NCI-H748 treated with DMSO at 0.1 percent for 48 hours (cell line): ENCODE measurements around the gene COA1.
"Not testable (repeated sequence)": the region's sequence is repeated elsewhere in the genome, so short reads cannot be mapped to it uniquely, and the experiment has no call there.

ENCODE experiments used
- DNase-seq: peaks from one replicate; lab custom pipeline; 2025; lab: John Stamatoyannopoulos, UW

The COA1 gene

DNA sequence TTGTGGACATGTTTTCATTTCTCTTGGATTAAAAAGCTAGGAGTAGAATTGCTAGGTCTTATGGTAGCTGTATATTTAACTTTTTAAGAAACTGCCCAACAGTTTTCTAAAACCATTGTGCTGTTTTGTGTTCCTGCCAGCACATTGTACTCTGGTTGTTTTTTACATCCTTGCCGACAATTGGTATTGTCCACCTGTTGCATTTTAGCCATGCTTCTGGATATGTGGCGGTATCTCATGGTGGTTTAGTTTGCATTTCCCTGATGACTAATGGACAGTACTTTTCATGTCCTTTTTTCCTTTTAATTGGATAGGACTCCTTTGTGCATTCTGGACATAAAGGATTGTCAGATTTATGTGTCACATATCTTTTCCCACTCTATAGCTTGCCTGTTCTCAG lies 100.9 kb downstream of the COA1 start:
- DNase-seq, result no peak

DNA sequence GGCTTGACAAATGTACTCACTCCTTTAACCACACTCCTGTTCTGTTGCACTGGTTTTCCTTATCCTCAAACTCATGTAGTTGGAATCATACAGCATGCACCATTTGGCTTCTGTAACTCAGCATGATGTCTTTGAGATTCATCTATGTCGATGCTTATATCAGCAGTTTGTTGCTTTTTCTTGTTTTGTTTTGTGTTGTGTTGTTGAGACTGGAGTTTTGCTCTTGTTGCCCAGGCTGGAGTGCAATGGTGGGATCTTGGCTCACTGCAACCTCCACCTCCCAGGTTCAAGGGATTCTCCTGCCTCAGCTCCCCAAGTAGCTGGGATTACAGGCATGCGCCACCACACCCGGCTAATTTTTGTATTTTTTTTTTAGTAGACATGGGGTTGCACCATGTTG lies 101.5 kb downstream of the COA1 start:
- DNase-seq, result not testable (repeated sequence)

GRCh38 chr7:43626695-43627094 lies 102.6 kb downstream of the COA1 start:
- DNase-seq, result no peak

- DNase-seq, result no peak
Observed at GRCh38 chr7:43625980-43626379, 103.3 kb downstream of the COA1 start.

DNA sequence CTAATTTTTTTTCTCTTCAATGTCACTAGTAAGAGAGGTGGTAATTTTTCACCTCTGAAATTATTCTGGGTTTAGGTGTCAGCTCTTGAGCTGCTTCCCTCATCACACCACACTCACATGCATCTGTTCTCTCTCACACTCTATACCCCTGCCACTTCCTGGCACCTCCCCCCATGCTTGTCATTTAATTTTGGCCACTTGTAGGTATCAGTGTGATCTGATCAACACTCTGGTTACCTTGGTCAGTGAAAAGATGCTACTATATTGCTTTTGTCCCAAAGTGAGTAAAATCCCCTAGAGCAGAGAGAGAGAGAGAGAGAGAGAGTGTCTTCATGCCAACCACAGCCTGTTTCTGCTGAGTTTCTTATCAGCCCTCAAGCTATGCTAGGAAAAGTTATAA lies 103.9 kb downstream of the COA1 start:
- DNase-seq, result no peak

DNA sequence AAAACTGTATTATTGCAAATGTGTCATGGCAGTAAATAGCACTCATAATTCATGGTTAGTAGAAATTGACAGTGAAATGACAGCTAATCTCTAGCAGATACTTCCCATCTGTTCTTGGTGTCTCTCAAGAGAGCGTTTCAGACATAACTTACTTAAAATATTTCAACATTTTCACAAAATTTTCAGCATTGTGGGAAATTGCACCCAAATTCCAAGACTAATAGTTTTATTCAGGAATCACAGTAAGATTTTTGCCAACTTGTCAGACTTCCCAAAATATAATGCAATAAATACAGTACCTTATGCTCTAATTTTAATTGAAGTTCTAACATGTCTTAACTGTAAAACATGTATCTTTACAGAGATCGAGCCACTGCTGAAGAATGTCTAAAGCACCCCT lies 105.2 kb downstream of the COA1 start:
- no peak for DNase-seq

- DNase-seq, result no peak
Observed at GRCh38 chr7:43621729-43622448, 107.4 kb downstream of the COA1 start.

DNA sequence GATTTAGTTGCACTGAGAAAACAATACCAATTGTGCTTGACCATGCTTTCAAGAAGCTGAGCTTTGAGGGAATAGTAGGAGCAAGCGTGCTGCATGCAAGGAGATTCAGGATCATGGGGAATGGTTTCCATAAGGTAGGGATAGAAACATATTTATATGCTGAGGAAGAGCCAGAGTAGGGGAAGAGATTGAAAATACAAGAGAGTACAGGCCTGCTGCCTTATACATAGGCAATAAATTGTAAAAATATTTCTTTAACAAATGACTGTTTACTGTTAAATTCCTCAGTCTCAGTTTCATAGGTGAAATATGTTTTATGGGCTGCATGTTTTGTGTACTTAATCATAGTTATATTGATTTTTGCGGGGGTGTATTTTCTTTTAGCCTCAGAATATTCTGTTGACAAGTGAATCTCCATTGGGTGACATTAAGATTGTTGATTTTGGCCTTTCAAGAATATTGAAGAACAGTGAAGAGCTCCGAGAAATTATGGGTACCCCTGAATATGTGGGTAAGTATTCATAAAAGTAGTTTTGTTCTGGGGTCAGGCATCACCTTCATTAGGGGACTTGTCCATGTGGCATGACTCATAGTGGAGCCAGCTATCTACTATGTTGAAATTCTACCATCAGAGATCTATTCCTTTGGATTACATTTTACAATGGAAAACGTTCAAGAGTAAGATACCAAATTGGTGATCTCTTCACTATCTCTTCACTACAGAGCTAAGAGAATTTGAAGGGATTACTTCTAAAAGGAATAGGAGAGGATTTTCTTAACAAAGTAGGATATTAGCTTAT lies 109.9 kb downstream of the COA1 start:
- DNase-seq, result no peak

GRCh38 chr7:43618073-43618472 lies 111.2 kb downstream of the COA1 start:
- no peak for DNase-seq

DNA sequence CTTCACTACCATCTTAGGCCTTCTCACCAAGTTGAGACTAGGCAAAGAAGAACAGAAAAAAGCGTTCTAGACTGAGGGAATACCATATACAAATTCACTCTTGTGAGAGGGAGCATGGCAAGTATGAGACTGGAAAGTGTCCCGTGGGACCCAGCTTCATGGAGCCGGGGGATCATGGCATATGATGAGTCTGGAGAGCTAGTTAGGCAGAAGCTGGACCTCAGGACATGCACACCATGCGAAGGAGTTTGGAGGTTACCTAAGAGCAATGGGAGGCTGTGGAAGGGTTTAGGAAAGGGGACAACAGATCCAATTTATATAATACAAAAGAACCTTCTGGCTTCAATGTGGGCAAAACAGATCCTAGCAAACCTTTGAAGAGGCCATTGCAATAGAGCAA lies 112.3 kb downstream of the COA1 start:
- DNase-seq, result no peak

DNA sequence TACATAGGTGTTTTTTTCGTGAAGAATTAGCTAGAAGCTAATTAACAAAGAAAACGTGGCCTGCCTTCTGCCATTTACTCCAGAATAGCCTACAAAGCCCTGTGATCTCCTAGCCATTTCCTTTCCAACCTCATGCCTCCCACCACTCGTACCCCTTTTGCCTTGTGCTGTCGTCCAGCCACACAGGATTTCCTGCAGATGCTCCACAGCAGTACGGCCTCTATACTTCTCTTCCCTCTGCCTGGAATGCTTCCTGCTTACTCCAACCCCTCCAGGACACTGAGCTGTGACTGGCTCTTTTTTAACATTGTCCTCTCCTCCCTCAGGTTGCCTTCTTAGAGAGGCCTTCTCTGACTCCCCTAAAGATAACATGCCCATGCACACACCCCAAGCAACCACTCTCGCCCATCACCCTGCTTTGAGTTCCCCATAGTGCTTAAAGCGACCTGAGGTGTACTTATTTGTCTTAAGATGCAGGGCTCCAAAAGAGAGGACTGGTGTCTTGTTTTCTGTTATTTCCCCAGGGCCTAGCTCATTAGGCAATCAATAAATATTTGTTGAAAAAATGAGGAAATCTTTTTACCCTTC lies 113.7 kb downstream of the COA1 start:
- DNase-seq, result no peak

DNA sequence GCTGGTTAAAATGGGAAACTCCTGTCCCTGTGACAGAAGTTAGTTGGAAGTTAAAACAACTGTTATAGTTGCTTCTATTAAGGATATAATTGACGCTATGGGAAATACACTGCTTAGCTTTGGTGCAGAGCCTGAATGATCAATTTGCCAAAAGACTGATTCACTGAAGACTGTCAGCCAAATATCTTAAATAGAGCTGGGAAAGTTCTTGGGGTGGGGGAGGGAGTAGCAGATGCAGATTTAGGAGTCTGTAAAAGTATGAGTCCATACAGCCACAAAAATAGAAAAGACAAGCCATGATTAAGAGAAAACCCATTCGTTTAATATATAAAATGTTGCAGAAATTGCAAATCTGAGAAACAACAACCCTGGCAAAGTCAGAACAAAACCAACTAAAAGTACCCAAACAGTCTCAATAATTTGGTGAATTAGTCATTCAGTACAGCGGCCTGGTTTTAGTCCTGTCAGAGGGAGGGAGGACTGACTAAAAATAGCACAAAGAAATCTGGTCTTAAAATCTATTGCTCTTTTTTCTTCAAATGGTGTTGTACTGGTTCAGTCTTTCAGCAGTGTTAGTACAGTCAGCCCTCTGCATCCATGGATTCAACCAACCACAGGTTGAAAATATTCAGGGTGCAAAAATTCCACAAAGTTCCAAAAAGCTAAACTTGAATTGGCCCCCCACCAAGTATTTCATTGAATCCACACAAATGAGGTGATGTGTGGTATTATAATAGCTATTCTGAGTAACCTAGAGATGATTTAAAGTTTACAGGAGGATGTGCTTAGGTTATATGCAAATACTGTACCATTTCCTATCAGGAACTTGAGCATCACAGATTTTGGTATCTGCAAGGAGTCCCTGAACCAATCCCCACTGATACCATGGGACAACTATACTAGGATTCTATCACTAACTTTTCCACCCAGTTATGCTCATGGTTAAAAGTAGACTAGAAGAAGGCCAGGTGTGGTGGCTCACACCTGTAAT lies 116.4 kb downstream of the COA1 start:
- no peak for DNase-seq

DNA sequence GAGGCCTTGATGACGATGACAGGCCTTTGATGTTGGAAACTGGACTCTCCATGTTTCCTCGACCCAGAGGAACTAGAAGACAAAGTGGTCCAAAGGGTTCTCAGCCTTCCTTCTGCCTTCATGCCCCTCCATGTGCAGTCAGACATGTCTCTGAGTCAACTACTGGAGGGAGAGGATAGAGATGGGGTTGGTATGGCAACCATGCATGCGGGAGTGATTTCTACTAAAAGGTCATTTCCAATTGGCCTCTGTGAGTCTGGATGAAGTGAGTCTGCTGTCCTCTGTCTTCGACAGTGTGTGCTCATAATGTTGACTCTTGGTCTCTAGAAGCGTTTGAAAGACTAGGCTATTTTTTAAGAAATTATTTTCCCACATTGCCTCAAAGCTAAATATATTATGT lies 117.2 kb downstream of the COA1 start:
- no peak for DNase-seq

DNA sequence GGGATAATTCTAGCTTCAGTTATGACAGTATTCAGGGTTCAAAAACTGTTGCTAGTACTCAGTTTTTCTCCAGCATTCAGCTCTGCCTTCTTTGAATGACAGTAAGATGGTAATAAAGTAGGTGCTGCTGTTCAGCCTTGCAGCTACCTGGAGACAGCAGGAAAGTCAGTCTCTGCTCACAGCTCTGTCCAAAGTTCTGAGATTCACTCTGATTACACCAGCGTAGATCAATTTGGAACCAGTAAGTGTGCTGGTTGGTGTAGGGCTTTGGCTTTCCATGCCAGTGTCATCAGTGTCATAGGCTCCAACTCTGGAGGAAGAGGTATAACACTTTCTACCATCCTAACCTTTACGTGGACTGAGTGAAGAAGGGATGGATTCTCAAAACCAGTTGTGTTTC lies 120.2 kb downstream of the COA1 start:
- DNase-seq, result no peak

DNA sequence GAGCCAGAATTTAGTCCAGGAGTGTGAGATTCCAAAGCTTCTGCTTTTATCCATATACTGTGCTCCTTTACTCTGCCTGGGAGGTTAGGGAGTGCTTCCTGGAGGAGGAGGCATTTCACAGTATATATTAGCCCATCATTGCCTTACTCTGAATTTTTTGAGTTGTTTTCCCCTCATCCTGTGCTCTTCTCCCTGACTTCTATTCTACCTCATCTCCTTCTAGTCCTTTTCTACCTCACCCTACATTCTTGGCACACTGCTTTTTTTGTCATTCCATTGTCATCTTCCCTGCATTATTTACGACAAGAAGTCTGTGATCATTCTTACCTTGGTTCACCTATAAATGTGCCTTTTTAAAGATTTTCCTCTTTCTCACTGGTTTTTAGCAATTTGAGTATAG lies 125.1 kb downstream of the COA1 start:
- DNase-seq, result no peak

DNA sequence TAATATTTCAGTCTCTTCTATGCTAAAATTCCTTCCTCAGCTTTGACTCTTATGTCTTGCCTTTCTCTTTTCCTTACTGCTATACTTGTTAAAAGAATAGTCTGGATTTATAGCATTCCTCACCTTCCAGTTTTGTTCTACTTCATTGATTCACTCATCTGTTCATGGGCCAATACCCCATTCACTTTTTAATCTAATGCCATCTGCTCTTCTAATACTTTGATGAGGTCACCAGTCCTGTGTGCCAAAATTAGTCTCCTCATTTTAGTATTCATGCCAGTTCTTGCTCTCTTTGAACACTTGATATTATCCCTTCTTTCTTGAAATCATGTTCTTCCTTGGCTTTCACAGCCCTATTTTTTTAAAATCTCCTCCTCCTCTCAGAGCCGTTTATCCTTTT lies 127.1 kb downstream of the COA1 start:
- no peak for DNase-seq

DNA sequence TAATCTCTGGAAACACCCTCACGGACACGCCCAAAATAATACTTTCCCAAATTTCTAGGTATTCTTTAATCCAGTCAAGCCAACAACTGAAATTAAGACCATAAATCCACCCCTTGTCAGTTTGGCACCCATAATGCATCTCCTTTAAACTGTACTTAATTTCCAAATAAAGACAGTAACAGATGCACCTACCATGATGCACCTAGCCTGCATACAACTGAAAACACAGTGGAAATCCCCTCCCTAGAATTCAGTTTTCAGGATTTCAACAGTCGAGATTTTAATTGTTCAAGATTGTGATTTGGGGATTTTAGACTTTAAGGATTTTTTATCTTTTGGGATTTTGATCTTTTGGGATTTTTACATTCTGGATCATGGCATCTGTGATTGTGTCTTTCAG lies 129.3 kb downstream of the COA1 start:
- DNase-seq, result no peak

- DNase-seq, result not testable (repeated sequence)
Observed at GRCh38 chr7:43596426-43596825, 132.9 kb downstream of the COA1 start.

GRCh38 chr7:43594020-43594419 lies 135.3 kb downstream of the COA1 start:
- no peak for DNase-seq

DNA sequence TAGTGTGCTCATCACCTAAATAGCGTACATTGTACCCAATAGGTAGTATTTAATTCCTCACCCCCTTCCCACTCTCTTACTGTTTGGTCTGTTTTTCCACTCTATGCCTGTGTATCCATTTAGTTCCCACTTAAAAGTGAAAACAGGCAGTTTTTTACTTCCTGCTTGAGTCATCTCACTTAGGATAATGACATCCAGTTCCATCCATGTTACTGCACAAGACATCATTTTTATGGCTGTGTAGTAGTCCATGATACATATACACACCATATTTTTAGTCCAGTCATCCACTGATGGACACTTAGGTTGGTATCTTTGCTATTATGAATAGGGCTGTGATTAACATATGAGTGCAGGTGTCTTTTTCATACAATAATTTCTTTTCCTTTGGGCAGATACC lies 136.3 kb downstream of the COA1 start:
- no peak for DNase-seq

DNA sequence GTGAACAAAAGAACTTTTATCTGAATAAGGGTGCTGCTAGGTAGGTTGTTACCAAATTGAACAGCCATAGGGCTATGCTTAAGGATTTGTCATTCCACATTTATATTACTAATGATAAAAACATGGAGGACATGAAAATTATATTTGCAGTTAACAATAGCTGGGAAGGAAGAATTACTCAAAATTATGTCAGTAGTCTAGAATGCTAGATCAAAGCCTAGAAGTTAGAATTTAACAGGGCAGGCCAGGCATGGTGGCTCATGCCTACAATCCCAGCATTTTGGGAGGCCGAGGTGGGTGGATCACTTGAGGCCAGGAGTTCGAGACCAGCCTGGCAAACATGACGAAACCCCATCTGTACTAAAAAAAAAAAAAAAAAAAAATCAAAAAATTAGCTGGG lies 137.0 kb downstream of the COA1 start:
- no peak for DNase-seq

GRCh38 chr7:43591558-43592180 lies 137.7 kb downstream of the COA1 start:
- no peak for DNase-seq
